ENCODE results near the gene GATM.
"Not testable (repeated sequence)": the region's sequence is repeated elsewhere in the genome, so short reads cannot be mapped to it uniquely, and the experiment has no call there.

GATM gene

DNA sequence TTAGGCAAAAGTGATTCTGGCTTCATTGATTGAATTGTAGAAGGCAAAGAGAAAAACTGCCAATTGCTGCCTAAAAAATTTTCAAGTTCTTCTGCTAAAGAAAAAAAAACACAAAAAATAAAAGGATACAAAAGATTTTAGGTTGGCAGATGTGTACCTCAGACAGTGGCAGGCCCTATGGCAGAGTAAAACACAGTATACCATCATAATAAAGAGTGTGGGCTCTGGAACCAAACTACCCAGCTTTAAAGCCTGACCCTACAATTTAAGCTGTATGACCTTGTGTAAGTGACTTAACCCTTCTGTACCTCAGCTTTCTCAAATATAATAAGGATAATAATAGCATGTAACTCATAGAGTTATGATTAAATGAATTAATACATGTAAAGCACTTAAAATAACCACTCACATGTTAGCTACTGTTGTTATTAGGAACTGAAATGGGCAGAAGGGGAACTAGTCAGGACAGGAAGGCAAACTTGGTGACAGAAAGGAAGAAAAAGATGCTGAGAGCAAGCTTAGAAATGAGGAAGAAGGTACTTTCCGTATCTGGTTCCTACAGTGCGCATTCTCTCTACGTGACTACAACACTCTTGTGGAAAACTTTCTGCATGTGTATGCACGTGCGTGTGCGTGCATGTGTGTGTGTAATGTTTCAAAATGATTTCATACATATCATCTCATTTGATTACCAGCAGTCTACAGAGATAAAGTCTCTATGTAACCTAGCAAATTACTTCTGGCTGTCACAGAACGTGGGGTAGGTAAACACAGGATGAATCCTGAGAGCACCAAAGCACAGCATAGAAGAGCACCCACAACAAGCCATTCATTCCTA lies 13.6 kb upstream of the GATM start:
- peak; percentile 48 for DNase-seq
- in situ Hi-C loops (cut with MboI; ENCODE audit: low pct_unique_long_range_greater_than_20kb, low sequenced_read_pairs) = no loop called here

DNA sequence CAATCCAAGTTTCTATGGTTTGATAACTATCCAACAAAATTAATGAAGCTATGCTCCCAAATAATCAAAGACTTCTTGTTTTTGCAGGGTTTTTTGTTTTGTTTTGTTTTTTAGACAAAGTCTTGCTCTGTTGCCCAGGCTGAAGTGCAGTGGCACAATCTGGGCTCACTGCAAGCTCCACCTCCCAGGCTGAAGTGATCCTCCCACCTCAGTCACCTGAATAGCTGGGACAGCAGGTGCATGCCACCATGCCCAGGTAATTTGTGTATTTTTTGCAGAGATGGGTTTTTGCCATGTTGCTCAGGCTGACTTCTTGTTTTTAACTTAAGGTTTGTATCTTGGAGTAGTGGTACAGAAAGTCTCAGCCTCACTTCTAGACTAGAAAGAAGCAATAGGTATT lies 11.0 kb upstream of the GATM start:
- in situ Hi-C loops (cut with MboI; ENCODE audit: low pct_unique_long_range_greater_than_20kb, low sequenced_read_pairs) = no loop called here

DNA sequence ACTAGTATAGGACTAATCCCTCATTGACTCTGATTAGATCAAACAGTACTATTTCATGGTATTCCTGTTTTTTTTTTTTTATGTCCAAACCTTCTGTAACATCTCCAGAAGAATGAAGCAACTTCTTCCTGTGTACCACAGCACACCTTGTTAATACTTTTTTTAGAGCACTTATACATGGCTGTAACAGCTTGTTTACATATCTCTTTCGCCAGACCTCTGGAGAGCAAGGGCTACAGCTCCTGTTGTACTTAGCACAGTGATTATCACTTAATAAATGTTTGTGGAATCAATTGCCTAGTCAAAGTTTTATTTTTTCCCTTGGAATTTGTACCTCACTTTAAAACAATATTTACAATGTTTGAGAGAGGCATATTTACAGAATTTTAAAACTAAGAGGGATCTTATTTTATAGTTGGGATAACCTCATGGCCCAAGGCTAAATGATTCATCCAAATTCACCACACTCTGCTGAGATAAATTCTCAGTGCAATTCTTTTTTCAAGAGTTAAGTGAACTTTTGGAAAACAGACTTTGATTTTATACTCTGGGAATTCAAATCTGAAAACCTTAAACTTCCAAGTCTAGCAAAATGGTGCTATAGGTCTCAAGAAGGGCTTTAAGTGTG lies 9.2 kb upstream of the GATM start:
- DNase-seq = no peak
- in situ Hi-C loops (cut with MboI; ENCODE audit: low pct_unique_long_range_greater_than_20kb, low sequenced_read_pairs) = no loop called here

More for the DNA sequence above, 11.0 kb upstream of the GATM start:
- DNase-seq = no peak

DNA sequence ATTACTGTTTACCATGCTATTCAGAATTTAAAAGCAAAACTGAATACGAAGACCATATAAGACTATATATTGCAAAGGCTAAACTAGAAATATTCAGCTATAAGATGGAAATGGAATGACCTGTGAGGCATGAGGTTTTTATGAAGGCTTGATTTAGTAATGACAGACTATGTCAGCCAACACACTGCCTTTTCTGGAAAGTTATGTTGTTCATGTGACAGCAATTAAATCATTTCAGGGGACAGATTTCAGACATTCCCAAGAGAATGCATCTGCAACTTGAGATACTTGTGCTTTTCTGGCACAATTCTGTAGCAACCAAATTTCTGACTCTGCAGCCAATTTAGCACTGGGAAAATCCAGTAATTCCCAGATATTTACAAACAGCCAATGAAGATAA lies 8.6 kb upstream of the GATM start:
- no peak for DNase-seq
- in situ Hi-C loops (cut with MboI; ENCODE audit: low pct_unique_long_range_greater_than_20kb, low sequenced_read_pairs) = no loop called here

DNA sequence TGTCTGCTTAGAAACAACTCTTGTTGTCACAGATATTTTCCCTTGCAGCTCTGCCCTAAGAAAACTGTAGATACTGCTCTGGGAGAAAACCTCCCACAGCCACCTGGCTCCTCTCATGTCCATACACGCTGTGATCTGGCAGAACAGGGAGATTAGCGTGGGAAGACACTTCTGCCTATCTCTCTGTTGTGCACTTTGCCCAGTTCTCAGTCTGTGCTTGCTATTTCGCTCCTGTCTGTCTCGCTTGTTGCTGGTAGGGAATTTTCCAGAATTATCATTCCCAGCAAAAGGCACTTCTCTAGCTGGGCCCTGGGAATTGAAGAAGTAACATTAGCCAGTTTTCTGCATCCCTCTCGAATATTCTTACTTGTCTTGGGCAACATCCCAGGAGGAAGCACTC lies 8.1 kb upstream of the GATM start:
- in situ Hi-C loops (cut with MboI; ENCODE audit: low pct_unique_long_range_greater_than_20kb, low sequenced_read_pairs) = no loop called here

DNA sequence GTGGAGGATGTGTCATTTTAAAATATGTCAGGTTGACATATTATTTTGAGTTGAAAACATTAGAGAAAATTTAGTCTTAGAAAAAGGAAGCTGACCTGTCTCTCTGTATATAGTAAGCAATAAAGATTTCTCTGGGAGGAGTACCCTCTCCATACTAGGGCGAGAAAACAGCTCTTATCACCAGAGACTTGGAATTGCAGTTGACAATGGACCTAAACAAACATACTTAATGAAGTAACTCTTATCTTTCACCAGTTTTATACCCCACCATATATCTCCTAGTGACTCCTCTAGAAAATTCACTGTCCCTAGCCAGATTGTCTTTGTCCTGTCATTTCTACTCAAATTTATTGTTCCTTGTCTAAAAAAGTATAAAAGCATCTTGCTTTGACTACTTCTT lies 7.2 kb upstream of the GATM start:
- no peak for DNase-seq
- in situ Hi-C loops (cut with MboI; ENCODE audit: low pct_unique_long_range_greater_than_20kb, low sequenced_read_pairs) = no loop called here

More for the DNA sequence above, 8.1 kb upstream of the GATM start:
- no peak for DNase-seq

DNA sequence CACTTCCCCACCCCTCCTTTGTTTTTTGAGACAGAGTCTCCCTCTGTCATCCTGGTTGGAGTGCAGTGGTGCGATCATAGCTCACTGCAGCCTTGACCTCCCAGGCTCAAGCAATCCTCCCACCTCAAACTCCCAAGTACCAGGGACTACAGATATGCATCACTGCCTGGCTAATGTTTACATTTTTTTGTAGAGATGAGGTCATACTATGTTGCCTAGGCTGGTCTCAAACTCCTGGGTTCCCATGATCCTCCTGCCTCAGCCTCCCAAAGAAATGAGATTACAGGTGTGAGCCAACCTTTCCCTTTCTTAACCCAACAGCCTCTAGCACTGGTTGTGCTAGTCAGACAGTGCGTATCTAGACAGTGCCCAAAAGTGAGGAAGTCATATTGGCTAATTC lies 6.4 kb upstream of the GATM start:
- DNase-seq = no peak
- in situ Hi-C loops (cut with MboI; ENCODE audit: low pct_unique_long_range_greater_than_20kb, low sequenced_read_pairs) = no loop called here

DNA sequence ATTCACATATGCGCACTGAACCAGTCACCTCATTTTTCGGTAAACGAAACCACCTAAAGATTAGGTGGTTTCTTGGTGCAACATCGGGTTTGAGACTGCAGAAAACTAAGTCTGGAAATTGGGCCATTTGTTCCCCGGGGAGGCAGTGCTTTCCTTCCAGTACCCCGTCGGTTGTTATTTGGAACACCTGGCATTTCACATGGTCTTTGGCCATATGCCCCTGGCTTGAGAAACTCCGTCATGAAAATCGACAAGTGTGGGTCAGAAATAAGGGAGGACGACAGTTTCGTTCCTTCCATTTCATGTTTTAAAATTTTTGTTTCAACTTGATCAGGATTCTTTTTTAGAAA lies 544 bp upstream of the GATM start:
- in situ Hi-C loops (cut with MboI; ENCODE audit: low pct_unique_long_range_greater_than_20kb, low sequenced_read_pairs) = no loop called here
- no peak for DNase-seq

DNA sequence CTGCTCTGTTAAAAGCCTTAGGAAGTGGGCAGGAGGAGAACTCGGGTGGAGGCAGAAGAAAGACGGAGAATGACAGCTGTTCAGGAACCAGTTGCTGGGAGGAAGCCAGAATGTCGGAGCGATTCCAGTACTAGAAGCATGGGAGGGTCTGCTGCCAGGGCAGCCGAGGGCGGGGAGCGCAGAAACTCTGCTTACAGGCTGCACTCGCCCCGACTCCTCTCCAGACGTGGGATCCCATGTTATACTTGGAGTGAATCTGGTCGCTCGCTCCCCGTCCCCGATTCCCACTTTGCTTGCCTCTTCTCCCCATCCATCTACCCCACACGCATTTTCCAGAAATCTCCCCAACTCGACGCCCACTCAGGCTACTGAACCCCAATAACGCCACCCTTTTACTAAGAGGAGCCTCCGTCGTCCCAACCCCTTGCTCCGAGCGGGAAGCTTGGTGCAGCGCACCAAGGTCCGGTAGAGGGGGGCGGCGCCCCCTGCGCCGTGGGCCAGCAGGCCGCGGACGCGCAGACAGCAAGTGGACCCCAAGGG lies 665 bp downstream of the GATM start:
- no peak for DNase-seq
- in situ Hi-C loops (cut with MboI; ENCODE audit: low pct_unique_long_range_greater_than_20kb, low sequenced_read_pairs) = no loop called here

DNA sequence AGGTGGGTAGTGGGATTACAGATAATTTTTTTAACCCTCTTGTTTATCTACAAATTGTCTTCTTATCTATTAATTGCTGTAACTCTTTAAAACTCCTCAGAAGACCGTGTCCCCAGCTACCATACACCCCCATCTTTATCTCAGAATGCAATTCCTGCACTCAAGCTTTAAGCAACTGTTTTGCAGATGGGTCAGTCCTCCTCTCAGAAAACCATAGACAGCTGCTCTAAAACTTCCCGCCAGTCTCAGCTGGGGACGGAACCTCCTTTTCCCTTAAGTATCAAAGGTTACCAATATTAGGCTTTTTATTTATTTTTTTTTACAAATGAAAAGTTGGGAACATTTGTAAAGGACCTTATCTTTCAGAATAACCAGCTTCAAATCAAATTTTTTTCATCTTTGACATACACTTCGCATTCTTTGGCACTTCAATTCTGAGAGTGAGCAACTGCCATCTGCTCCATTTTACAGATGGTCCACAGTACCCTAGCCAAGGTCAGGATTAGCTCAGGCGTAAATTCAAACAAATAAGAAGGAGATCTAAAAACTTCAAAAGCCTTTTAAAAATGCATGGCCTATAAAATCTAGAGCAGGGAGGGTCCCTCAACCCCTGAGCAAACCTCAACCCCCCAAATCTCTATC lies 1.3 kb downstream of the GATM start:
- in situ Hi-C loops (cut with MboI; ENCODE audit: low pct_unique_long_range_greater_than_20kb, low sequenced_read_pairs) = no loop called here
- DNase-seq = no peak

DNA sequence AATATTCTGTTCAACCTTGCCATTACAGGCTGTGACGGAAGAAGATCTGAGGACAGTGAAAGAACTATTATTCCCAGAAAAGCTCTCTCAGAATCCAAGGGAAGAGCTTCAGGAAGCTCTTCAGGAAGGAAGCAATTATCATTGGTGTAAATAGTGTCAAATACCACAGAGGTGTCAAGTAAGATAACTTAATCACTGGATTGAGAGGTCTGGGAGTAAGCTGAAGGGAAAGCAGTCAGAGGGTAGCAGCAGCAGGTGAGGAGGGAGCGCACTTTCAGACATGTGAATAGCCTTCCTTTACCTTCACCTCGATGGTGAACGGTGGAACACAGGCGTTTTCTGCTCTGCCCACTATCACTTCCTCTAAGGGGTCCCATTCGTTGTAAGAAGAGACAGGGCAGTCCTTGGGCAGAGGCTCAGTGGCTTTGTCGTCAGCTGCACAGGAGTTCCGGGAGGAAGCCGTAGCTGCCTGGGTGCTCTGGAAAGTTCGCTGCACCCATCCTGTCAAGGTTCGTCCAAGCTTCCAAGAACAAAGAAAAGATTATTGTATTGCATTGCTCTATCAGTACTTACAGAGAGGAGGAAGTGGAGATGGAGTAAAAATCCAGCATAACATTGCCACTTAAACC lies 1.9 kb downstream of the GATM start:
- DNase-seq = peak; percentile 26
- in situ Hi-C loops (cut with MboI; ENCODE audit: low pct_unique_long_range_greater_than_20kb, low sequenced_read_pairs) = no loop called here

DNA sequence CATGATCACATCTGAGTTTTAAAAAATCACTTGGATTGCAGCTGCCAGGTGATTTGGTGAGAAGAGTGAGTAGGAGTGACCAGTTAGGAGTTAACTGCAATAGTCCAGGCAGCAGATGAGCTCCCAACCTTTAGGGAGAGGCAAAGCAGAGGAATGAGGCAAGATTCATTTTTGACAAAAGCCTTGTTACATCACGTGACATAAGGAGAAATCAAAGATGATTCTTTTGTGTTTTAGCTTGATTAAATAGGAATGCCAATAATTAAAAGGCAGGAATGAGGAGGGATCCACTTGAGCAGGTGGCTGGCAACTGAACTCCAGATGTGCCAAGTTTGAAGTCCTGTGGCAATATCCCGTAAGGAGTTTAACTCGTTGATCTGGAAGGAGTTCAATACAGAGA lies 2.5 kb downstream of the GATM start:
- in situ Hi-C loops (cut with MboI; ENCODE audit: low pct_unique_long_range_greater_than_20kb, low sequenced_read_pairs) = no loop called here
- DNase-seq = no peak

DNA sequence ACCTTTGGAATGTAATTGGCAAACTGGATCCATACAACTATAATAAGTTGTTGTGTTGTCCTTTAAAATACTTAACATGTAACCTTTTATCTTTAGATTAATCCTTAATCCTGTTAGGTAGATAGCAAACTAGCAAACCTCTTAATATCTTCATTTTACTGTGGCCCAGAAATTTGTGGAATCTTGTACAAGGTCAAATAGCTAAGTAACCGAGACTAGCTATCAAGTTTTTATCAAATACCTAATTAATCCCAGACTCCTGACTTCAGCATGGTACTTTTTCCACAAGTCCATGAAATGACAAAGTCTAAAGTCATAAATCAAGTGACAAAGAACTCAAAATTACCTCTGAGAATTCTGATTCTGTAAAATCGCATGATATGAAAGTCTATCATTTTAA lies 4.4 kb downstream of the GATM start:
- in situ Hi-C loops (cut with MboI; ENCODE audit: low pct_unique_long_range_greater_than_20kb, low sequenced_read_pairs) = no loop called here
- DNase-seq = no peak

DNA sequence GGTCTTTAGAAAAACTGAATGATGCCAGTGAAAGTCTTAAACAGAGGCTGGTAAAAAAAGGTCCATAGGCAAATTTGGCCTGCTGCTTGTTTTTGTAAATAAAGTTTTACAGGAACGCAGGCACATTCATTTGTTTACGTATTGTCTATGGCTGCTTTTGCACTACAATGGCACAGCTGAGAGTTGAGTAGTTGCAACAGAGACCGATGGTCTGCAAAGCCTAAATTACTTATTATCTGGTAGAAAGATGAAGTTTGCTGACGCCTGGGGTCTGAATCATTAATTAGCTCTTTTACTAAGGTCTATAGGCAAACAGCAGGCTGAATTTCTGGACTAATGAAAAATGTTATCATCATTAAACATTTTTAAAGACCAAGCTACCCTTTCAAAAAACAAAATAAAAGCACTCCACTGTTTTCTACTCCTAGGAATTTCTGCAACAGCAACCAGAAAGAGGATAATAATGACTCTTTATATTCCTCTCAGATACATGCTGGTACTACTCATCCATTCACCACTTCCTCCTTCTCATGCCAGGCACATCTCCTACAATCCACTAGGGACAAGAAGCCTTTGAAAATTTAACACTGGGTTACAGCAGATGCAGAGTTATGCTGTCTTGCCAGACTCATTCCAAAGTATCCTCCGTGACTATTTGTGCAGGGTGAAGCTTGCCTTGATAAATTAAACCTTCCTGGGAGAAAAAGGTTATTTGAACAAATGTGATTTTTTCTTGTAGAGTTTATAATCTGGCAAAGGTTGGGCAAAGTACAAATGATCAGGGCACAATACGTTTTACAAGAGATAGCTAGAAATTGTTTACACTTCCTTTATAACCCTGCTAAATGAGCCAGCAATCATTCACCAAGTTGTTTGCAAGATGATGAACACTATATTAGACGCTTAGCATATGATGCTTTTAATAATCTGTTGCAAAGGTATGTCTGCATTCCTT lies 6.0 kb downstream of the GATM start:
- in situ Hi-C loops (cut with MboI; ENCODE audit: low pct_unique_long_range_greater_than_20kb, low sequenced_read_pairs) = no loop called here
- no peak for DNase-seq

DNA sequence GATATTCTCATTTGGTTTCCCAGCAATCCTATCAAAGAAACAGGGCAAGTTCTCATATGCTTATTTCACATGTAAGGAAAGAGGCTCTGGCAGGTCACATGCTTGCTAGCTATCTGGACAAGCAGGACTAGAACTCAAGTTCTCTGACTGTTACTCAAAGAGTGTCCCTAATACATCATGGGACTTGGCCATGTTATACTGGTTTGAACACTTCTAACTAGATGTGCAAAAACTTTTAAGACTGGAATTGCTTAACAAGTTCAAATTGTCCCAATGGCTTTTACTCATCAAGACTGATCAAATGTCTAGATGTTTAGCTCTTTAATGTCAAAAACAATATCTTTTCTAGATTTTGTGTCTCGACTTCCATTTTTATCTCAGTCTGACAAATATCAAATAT lies 6.8 kb downstream of the GATM start:
- no peak for DNase-seq
- in situ Hi-C loops (cut with MboI; ENCODE audit: low pct_unique_long_range_greater_than_20kb, low sequenced_read_pairs) = no loop called here

DNA sequence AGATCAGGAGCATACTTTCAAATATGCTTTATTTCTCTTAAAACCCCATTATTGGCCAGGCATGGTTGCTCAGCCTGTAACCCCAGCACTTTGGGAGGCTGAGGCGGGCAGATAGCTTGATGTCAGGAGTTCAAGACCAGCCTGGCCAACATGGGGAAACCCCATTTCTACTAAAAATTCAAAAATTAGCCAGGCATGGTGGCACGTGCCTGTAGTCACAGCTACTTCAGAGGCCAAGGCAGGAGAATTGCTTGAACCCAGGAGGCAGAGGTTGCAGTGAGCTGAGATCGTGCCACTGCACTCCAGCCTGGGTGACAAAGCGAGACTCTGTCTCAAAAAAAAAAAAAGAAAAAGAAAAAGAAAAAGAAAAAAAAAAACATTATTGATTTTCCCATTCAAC lies 8.3 kb downstream of the GATM start:
- DNase-seq; in situ Hi-C loops (cut with MboI; ENCODE audit: low pct_unique_long_range_greater_than_20kb, low sequenced_read_pairs): not testable (repeated sequence)

DNA sequence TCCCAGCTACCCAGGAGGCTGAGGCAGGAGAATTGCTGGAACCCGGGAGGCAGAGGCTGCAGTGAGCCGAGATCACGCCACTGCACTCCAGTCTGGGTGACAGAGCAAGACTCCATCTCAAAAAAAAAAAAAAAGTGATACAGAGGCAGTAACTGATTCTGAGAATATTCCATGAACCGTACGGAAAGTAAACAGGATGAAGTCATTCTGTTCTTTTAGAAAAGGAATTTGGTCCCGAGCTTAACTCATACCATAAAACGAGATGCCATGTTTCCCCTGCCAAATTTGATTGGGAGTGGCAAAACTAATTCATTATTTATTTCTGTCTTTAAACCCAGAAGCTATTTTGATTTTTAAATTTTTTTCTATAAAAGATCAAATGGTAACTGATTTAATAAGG lies 11.1 kb downstream of the GATM start:
- in situ Hi-C loops (cut with MboI; ENCODE audit: low pct_unique_long_range_greater_than_20kb, low sequenced_read_pairs) = not testable (repeated sequence)

DNA sequence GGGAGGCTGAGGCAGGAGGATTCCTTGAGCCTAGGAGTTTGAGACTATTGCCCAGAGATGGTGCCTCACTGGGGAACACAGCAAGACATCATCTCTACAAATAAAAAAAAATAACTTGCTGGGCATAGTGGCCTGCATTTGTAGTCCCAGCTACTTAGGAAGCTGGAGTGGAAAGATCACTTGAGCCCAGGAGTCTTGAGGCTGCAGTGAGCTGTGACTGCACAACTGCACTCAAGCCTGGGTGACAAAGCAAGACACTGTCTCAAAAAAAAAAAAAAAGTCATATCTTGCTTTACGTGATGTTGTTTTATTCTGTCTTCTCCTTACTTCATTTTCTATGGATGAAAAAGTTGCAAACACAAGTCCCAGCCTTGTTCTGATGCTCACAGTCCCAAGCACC lies 14.1 kb downstream of the GATM start:
- DNase-seq = no peak
- in situ Hi-C loops (cut with MboI; ENCODE audit: low pct_unique_long_range_greater_than_20kb, low sequenced_read_pairs) = no loop called here

More for the DNA sequence above, 11.1 kb downstream of the GATM start:
- DNase-seq = not testable (repeated sequence)

DNA sequence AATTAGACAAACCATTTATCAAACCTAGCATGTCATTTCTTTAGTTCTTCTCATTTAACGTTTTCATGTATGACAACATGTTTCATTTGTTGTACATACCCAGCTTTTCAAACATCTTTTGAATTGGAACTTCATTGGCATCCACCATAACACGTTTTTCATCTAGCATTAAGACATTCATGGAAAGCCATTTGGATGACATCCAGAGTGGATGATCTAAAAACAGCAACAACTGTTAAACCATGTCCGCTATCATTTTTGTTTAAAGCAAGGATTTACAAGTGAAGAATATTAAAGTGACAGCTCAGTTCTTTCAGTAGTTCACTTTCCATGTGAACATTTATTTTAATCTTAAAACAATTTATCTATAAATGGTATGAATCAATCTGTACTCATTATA lies 14.5 kb downstream of the GATM start:
- in situ Hi-C loops (cut with MboI; ENCODE audit: low pct_unique_long_range_greater_than_20kb, low sequenced_read_pairs) = no loop called here

More for the DNA sequence above, 14.5 kb downstream of the GATM start:
- DNase-seq = no peak

Measured in KBM-7 (cell line).